CD4-positive, alpha-beta T cell (primary cell): ENCODE measurements around the gene SPTBN5. TPM values are rescaled to one million over a fixed set of nuclear protein-coding genes. Genes with fewer than 3 reads are reported as not detected.

Experiments
- ATAC-seq: fragments of 200-7000 bp; cut with Tn5 transposase; one replicate; pipeline ENCODE4 v1.10.0; 2022; ENCODE audit warnings: mild to moderate bottlenecking; ENCODE audit not compliant: poor library complexity
- CTCF ChIA-PET: fragments of 350-600 bp; sonication (Branson Sonifier 250); formaldehyde crosslinking; loops from one replicate; lab custom pipeline; 2021; ENCODE audit warnings: antibody characterized with exemption, inconsistent platforms; lab: Charles Lee
- POLR2A ChIA-PET: fragments of 350-600 bp; sonication (Branson Sonifier 250); formaldehyde crosslinking; loops from one replicate; lab custom pipeline; 2021; ENCODE audit warnings: antibody characterized with exemption, inconsistent platforms; lab: Charles Lee
- DNase-seq, 14 experiments: peaks; one replicate each; pipeline ENCODE4 v3.0.0-alpha.2; 2013 to 2020; ENCODE audit warnings: mixed read lengths in 2 of 14
- H3K27ac ChIP-seq, 2 donors: one replicate each; pipeline versions ENCODE4 v1.5.1 to v1.7.0; 2013; ENCODE audit warnings: low read length in 2 of 2, low read depth in 1 of 2, mild to moderate bottlenecking in 1 of 2
- H3K27me3 ChIP-seq, 2 experiments: 1 replicate in 1 of 2; 2 replicates in 1 of 2; pipeline versions ENCODE4 v1.6.1 to v1.7.0; 2013; ENCODE audit warnings: low read length in 2 of 2, control low read depth in 1 of 2, mild to moderate bottlenecking in 1 of 2, moderate library complexity in 1 of 2; ENCODE audit not compliant: insufficient read depth in 2 of 2, control insufficient read depth in 1 of 2
- H3K36me3 ChIP-seq: one replicate; pipeline ENCODE4 v1.6.1; 2013; ENCODE audit warnings: low read length, control low read depth; ENCODE audit not compliant: insufficient read depth
- H3K4me1 ChIP-seq: one replicate; pipeline ENCODE4 v1.6.1; 2013; ENCODE audit warnings: low read length, control low read depth; ENCODE audit not compliant: insufficient read depth
- H3K4me3 ChIP-seq: one replicate; pipeline ENCODE4 v1.5.1; 2013; ENCODE audit warnings: mild to moderate bottlenecking, low read length, moderate library complexity
- H3K9me3 ChIP-seq, 2 experiments: 1 replicate in 1 of 2; 2 replicates in 1 of 2; pipeline versions ENCODE4 v1.6.1 to v1.7.0; 2013; ENCODE audit warnings: low read length in 2 of 2, mild to moderate bottlenecking in 2 of 2, control low read depth in 1 of 2, moderate library complexity in 1 of 2; ENCODE audit not compliant: control insufficient read depth in 1 of 2, insufficient read depth in 1 of 2
- H3K27ac Mint-ChIP-seq: one replicate; pipeline ENCODE4 v1.8.0; 2020; ENCODE audit warnings: mixed read lengths
- H3K27me3 Mint-ChIP-seq: one replicate; pipeline ENCODE4 v1.8.0; 2021; ENCODE audit warnings: mixed read lengths
- H3K36me3 Mint-ChIP-seq: one replicate; pipeline ENCODE4 v1.8.0; 2021; ENCODE audit warnings: low read depth, mixed read lengths
- H3K4me1 Mint-ChIP-seq: one replicate; pipeline ENCODE4 v1.8.0; 2021; ENCODE audit warnings: low read depth, mixed read lengths
- H3K4me3 Mint-ChIP-seq: one replicate; pipeline ENCODE4 v1.8.0; 2020; ENCODE audit warnings: mild to moderate bottlenecking, mixed read lengths
- H3K9me3 Mint-ChIP-seq: one replicate; pipeline ENCODE4 v1.8.0; 2020; ENCODE audit warnings: mixed read lengths
- intact Hi-C, 2 experiments: fragments of 100-400 bp; cut with DNase I in 1 of 2; cut with micrococcal nuclease in 1 of 2; formaldehyde crosslinking; loops; one replicate each; pipeline versions ENCODE4 v1.15.1 to v1.9.0; 2023 to 2025; cut with DNase I, micrococcal nuclease
- polyA plus RNA-seq, 2 donors: library from polyadenylated mRNA; unstranded; fragments of 120-200 nt; gene quantifications; one replicate each; pipeline ENCODE4 v1.2.1, GENCODE V29; 2013
- total RNA-seq, 174 experiments: library from RNA in 2 of 174; stranded (reverse) in 2 of 174; gene quantifications; one replicate each; pipeline ENCODE4 v1.2.3 and lab custom pipeline; 2021 to 2026
- TF ChIP-seq, protein P1 (sequence below): fragments of 200-600 bp; IDR thresholded peaks from one replicate; pipeline ENCODE4 v1.8.0; 2022; ENCODE audit warnings: antibody characterized with exemption, mild to moderate bottlenecking

Gene SPTBN5
- total RNA-seq (1 to 10 TPM; 2.2 to 2.3 TPM), total RNA-seq (lab: John Stamatoyannopoulos, UW) (0.59 to 45.9 (median 11.1) reads per million in 172 experiments)
- polyA plus RNA-seq (2013, experiment 1 of 2), result 0.78 TPM
- polyA plus RNA-seq (2013, experiment 2 of 2), result 1.8 TPM

- peak in 1 of 14 experiments; percentile 22 for DNase-seq
- H3K36me3 ChIP-seq, result no peaks in the 10 kb centered on the region
- Mint-ChIP-seq H3K9me3 (no peaks in the 10 kb centered on the region), H3K27ac (peak within 1 kb of the TSS; percentile 100), H3K4me3 (peak within 1 kb of the TSS; percentile 83), H3K36me3 (peaks cover 19% of the 10 kb centered on the region), H3K4me1 (peaks cover 68% of the 10 kb centered on the region), H3K27me3 (no peaks in the 10 kb centered on the region)
- intact Hi-C loops, result loop anchor here in 1 of 2 experiments (2.0 kb wide), 3 partner anchors 43 to 119 kb away; partner anchors contain the start of genes JMJD7 and MAPKBP1
- peaks cover 0 to 2% of the 10 kb centered on the region in 2 experiments for H3K9me3 ChIP-seq
- ATAC-seq, result no peak
- no peaks in the 10 kb centered on the region for H3K27me3 ChIP-seq
- peak within 1 kb of the TSS; percentile 85 to 92 for H3K27ac ChIP-seq
- CTCF ChIA-PET, result interaction anchor here (0.6 to 2.7 kb wide), 8 partner anchors 10 to 233 kb away, joined by 3 to 39 read pairs (median 11); partner anchors contain the start of genes MAPKBP1 and MGA
- H3K4me3 ChIP-seq, result peak within 1 kb of the TSS; percentile 36
- TF ChIP-seq, protein P1, sequence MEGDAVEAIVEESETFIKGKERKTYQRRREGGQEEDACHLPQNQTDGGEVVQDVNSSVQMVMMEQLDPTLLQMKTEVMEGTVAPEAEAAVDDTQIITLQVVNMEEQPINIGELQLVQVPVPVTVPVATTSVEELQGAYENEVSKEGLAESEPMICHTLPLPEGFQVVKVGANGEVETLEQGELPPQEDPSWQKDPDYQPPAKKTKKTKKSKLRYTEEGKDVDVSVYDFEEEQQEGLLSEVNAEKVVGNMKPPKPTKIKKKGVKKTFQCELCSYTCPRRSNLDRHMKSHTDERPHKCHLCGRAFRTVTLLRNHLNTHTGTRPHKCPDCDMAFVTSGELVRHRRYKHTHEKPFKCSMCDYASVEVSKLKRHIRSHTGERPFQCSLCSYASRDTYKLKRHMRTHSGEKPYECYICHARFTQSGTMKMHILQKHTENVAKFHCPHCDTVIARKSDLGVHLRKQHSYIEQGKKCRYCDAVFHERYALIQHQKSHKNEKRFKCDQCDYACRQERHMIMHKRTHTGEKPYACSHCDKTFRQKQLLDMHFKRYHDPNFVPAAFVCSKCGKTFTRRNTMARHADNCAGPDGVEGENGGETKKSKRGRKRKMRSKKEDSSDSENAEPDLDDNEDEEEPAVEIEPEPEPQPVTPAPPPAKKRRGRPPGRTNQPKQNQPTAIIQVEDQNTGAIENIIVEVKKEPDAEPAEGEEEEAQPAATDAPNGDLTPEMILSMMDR, result no peak
- H3K4me1 ChIP-seq, result peaks cover 63% of the 10 kb centered on the region
- POLR2A ChIA-PET, result interaction anchor here (1.0 to 4.1 kb wide), 10 partner anchors 11 to 119 kb away, joined by 3 to 24 read pairs (median 9); partner anchors contain the start of genes EHD4 and MAPKBP1
These were observed at the start of gene SPTBN5 for GRCh38 chr15:41893422-41894250. TSS of gene SPTBN5 (minus strand) at chr15:41894053. CDS start at chr15:41893497, 556 bp downstream.

DNA sequence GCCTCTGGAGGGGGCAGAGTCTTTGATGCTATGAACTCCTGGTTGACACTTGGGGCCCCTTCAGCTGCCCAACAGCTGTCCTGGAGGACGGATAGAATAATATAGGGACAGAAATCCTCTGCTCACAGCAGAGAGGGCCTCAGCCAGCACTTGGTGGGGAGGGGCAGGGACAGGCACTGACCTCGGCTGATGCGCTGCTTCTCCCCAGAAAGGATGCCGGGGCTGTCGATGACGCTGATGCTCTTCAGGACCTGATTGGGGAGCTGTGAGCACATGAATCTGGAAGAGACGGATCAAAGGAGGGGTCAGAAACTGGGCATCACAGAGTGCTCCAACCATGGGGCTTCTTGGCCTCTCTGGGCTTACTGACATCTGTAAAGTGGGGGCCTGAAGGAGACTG, 49.0 kb upstream of the SPTBN5 start:
- H3K27me3 Mint-ChIP-seq, result no peaks in the 10 kb centered on the region
- H3K4me3 Mint-ChIP-seq, result no peak overlapping the region
- no peak for ATAC-seq
- H3K36me3 Mint-ChIP-seq, result peaks cover 20% of the 10 kb centered on the region
- DNase-seq, result no peak
- Histone ChIP-seq H3K27ac (no peak overlapping the region), H3K4me1 (peaks cover 22% of the 10 kb centered on the region), H3K27me3 (no peaks in the 10 kb centered on the region), H3K9me3 (no peaks in the 10 kb centered on the region), H3K4me3 (no peak overlapping the region), H3K36me3 (peaks cover 26% of the 10 kb centered on the region)
- ChIA-PET POLR2A (interaction anchor here (1.4 kb wide), 1 partner anchor 24 kb away, joined by 4 read pairs; no protein-coding TSS in a partner anchor), CTCF (no interaction called here)
- no peaks in the 10 kb centered on the region for H3K9me3 Mint-ChIP-seq
- H3K4me1 Mint-ChIP-seq, result peaks cover 21% of the 10 kb centered on the region
- TF ChIP-seq, protein P1, result no peak
- intact Hi-C loops, result no loop called here
- H3K27ac Mint-ChIP-seq, result peak overlapping the region; percentile 46

GRCh38 chr15:41941644-41942415, 48.0 kb upstream of the SPTBN5 start:
- H3K9me3 ChIP-seq, result no peaks in the 10 kb centered on the region
- Mint-ChIP-seq H3K4me1 (peaks cover 32% of the 10 kb centered on the region), H3K36me3 (peaks cover 20% of the 10 kb centered on the region), H3K9me3 (no peaks in the 10 kb centered on the region), H3K27ac (peak overlapping the region; percentile 46), H3K4me3 (no peak overlapping the region), H3K27me3 (no peaks in the 10 kb centered on the region)
- no peak for ATAC-seq
- POLR2A ChIA-PET, result interaction anchor here (1.4 to 8.9 kb wide), 2 partner anchors 25 to 29 kb away, joined by 4 to 209 read pairs; partner anchors contain the start of gene EHD4
- H3K27ac ChIP-seq, result no peak overlapping the region
- no peak overlapping the region for H3K4me3 ChIP-seq
- DNase-seq, result no peak
- H3K27me3 ChIP-seq, result no peaks in the 10 kb centered on the region
- TF ChIP-seq, protein P1, result no peak
- CTCF ChIA-PET, result interaction anchor here (1.5 to 1.8 kb wide), 2 partner anchors 37 to 169 kb away, joined by 5 to 6 read pairs; no protein-coding TSS in a partner anchor
- H3K36me3 ChIP-seq, result peaks cover 26% of the 10 kb centered on the region
- peaks cover 33% of the 10 kb centered on the region for H3K4me1 ChIP-seq
- intact Hi-C loops, result no loop called here
